Activated naive CD8-positive, alpha-beta T cell treated with anti-CD3 and anti-CD28 coated beads for 36 hours (primary cell): ENCODE results near the gene NOL4L. TPM values are rescaled to one million over a fixed set of nuclear protein-coding genes. Genes with fewer than 3 reads are reported as not detected.

Experiments
- DNase-seq: peaks from one replicate; pipeline ENCODE4 v3.0.0; 2021
- H3K27ac Mint-ChIP-seq: one replicate; pipeline ENCODE4 v1.8.0; 2022; ENCODE audit warnings: mild to moderate bottlenecking, moderate library complexity, mixed read lengths
- H3K27me3 Mint-ChIP-seq: one replicate; pipeline ENCODE4 v1.8.0; 2022; ENCODE audit warnings: mild to moderate bottlenecking, mixed read lengths
- H3K36me3 Mint-ChIP-seq: one replicate; pipeline ENCODE4 v1.8.0; 2021; ENCODE audit warnings: mild to moderate bottlenecking, mixed read lengths
- H3K4me1 Mint-ChIP-seq: one replicate; pipeline ENCODE4 v1.8.0; 2021; ENCODE audit warnings: mixed read lengths
- H3K4me3 Mint-ChIP-seq: one replicate; pipeline ENCODE4 v1.8.0; 2022; ENCODE audit warnings: mild to moderate bottlenecking, moderate library complexity, mixed read lengths
- H3K9me3 Mint-ChIP-seq: one replicate; pipeline ENCODE4 v1.8.0; 2022; ENCODE audit warnings: mixed read lengths
- total RNA-seq, 2 experiments: library from RNA; stranded (reverse); gene quantifications; one replicate each; pipeline ENCODE4 v1.2.3, GENCODE V29; 2021

Gene NOL4L
- total RNA-seq, 2 experiments from 2014 or later, result 15.9 TPM

DNA sequence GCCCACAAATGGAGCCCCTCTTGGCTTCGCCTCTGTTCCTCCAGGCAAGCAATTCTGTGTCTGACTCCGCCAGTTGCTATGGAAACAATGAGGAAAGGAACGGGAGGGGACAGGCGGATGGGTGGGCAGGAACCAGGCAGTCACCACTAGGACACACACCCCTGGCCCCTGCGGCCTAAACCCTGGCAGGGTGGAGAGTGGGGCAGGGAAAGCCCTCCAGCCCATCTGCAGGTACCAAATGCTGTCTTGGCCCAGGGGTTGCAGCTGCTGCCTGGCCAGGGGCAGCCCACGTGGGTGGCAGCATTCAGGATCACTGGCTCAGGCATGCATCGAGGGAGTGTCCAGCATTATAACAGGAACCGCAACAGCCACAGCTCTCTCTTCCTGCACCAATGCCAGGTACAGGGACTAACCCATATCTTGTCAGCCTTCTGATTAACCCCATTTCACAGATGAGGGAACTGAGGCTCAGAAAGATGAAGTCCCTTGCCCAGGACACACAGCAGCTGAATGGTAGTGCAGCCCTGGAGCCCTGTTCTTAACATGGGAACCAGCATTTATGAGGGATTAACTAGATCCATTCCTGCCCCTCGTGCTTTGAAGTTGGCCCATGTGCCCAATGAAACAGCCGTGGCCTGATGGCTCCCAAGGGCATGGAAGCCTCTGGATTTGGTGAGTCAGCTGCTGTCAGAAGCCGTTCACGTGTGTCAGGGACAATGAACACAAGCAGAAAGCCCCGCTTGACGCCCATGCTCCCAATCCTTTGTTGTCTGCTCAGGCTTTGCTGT is 66.3 kb downstream of the NOL4L start:
- Mint-ChIP-seq H3K9me3 (no peaks in the 10 kb centered on the region), H3K36me3 (peaks cover 21% of the 10 kb centered on the region), H3K4me3 (no peak overlapping the region), H3K27ac (no peak overlapping the region), H3K27me3 (no peaks in the 10 kb centered on the region), H3K4me1 (peaks cover 56% of the 10 kb centered on the region)
- DNase-seq, result no peak

DNA sequence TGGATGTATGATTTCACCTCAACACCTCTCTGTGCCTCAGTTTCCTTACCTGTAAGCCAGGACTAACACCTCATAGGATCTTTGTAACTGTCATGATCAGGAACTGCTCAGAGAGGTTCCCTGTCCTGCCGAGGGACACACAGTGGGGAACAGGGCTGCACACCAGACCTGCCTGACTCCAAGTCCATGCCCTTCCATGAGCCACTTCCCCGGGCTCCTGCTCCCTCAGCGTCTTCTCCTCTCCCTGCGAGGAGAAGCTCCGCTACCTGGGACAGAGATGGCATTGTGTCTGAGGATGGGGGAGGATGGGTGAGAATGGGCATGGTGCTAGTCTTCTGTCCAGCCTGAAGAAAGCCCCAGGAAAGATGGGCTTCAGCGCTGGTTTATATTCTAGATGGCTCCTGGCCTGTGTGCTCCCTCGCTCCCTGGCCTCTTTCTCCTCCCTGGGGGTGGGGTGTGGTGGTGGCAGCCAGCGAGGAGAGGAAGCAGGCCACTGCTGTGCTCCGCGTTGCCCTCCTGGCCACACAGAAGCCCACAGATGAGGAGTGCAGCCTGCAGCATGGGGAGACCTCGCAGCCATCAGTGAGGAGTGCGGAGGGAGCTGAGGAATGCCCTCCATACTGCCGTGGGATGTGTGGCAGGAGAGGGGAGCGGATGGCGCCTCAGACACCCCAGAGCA is 67.1 kb downstream of the NOL4L start:
- DNase-seq, result no peak
- Mint-ChIP-seq H3K36me3 (peaks cover 24% of the 10 kb centered on the region), H3K4me1 (peaks cover 56% of the 10 kb centered on the region), H3K27me3 (no peaks in the 10 kb centered on the region), H3K27ac (no peak overlapping the region), H3K4me3 (no peak overlapping the region), H3K9me3 (no peaks in the 10 kb centered on the region)

- H3K4me1 Mint-ChIP-seq, result peaks cover 57% of the 10 kb centered on the region
- H3K36me3 Mint-ChIP-seq, result peaks cover 24% of the 10 kb centered on the region
- H3K27me3 Mint-ChIP-seq, result no peaks in the 10 kb centered on the region
- H3K27ac Mint-ChIP-seq, result no peak overlapping the region
- no peak overlapping the region for H3K4me3 Mint-ChIP-seq
- DNase-seq, result no peak
- H3K9me3 Mint-ChIP-seq, result no peaks in the 10 kb centered on the region
These were observed 67.6 kb downstream of the NOL4L start for GRCh38 chr20:32517518-32517873.

DNA sequence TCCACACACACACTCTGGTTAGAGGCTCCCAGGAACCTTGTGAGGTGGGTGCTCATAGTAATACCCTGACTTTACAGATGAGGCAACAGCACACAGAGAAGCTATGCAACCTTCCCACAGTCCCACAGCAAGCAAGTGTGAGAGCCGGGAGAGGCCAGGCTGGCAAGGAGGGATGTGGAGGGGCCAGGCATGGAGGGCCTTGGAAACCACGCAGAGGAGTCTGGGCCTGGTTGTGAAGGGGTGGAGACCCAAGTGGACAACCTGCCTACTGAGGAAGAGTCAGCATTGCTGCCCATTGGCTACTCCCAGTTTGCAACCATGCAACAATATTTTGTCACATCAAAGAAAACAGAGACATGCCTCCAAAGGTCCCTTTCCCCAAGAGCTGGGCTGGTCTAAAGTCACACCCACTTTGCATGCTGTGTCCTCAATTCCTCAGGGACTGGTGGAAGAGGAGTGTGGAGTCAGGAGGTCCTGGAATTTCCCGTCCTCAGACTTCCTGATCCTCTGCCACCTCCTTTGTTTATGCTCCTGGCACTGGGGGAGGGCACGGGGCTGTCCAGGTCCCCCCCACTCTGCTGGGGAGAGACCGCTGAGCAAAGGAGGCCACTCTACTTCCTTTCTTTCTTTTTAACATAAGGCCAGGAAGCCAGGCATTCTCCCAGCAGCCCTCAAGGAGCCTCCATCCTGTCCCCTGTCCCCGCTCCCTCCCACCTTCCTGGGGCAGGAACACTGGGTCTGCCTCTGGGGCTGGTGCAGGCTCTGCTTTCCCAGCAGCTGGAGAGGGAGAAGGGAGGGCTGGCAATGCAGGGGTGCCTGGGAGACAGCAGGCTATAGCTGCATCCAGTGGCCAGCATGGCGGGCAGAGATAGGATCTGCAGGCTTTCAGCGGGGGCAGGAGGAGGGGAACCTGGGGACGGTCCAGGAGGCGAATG is 68.3 kb downstream of the NOL4L start:
- Mint-ChIP-seq H3K27me3 (no peaks in the 10 kb centered on the region), H3K4me3 (no peak overlapping the region), H3K4me1 (peaks cover 58% of the 10 kb centered on the region), H3K27ac (no peak overlapping the region), H3K36me3 (peaks cover 31% of the 10 kb centered on the region), H3K9me3 (no peaks in the 10 kb centered on the region)
- DNase-seq, result no peak

GRCh38 chr20:32515631-32516101 is 69.5 kb downstream of the NOL4L start:
- Mint-ChIP-seq H3K27ac (peak overlapping the region; percentile 88), H3K9me3 (no peaks in the 10 kb centered on the region), H3K36me3 (peaks cover 36% of the 10 kb centered on the region)

GRCh38 chr20:32514760-32515159 is 70.4 kb downstream of the NOL4L start:
- peaks cover 36% of the 10 kb centered on the region for H3K36me3 Mint-ChIP-seq
- DNase-seq, result no peak
- peak overlapping the region; percentile 88 for H3K27ac Mint-ChIP-seq
- no peaks in the 10 kb centered on the region for H3K27me3 Mint-ChIP-seq
- H3K9me3 Mint-ChIP-seq, result no peaks in the 10 kb centered on the region
- H3K4me3 Mint-ChIP-seq, result peak overlapping the region; percentile 54
- H3K4me1 Mint-ChIP-seq, result peaks cover 69% of the 10 kb centered on the region

More at GRCh38 chr20:32515631-32516101, 69.5 kb downstream of the NOL4L start:
- Mint-ChIP-seq H3K27me3 (no peaks in the 10 kb centered on the region), H3K4me1 (peaks cover 60% of the 10 kb centered on the region), H3K4me3 (no peak overlapping the region)
- DNase-seq, result no peak

- H3K4me1 Mint-ChIP-seq, result peaks cover 83% of the 10 kb centered on the region
- H3K4me3 Mint-ChIP-seq, result peak overlapping the region; percentile 78
- H3K27me3 Mint-ChIP-seq, result no peaks in the 10 kb centered on the region
- no peak for DNase-seq
- H3K9me3 Mint-ChIP-seq, result no peaks in the 10 kb centered on the region
- H3K36me3 Mint-ChIP-seq, result peaks cover 47% of the 10 kb centered on the region
- peak overlapping the region; percentile 88 for H3K27ac Mint-ChIP-seq
These were observed 71.9 kb downstream of the NOL4L start for GRCh38 chr20:32513031-32513866.

DNA sequence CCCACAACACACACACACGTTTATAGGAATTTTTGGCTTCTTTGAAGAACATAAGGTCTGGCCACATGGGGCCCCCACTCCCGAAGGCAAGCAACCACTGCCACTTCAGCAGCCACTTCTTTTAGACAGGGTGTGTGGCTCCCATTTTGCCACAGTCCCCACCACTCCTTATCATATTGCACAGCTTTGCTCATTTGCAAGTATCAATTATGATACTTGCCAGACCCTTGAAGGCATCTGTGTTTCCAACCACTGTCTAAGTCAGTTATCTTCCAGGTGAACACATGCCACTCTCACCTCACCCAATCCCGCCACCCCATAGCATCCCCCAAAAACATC is 73.1 kb downstream of the NOL4L start:
- H3K4me3 Mint-ChIP-seq, result peak overlapping the region; percentile 78
- no peaks in the 10 kb centered on the region for H3K9me3 Mint-ChIP-seq
- peaks cover 93% of the 10 kb centered on the region for H3K4me1 Mint-ChIP-seq
- H3K36me3 Mint-ChIP-seq, result peaks cover 49% of the 10 kb centered on the region
- no peak for DNase-seq
- H3K27me3 Mint-ChIP-seq, result no peaks in the 10 kb centered on the region
- peak overlapping the region; percentile 88 for H3K27ac Mint-ChIP-seq

DNA sequence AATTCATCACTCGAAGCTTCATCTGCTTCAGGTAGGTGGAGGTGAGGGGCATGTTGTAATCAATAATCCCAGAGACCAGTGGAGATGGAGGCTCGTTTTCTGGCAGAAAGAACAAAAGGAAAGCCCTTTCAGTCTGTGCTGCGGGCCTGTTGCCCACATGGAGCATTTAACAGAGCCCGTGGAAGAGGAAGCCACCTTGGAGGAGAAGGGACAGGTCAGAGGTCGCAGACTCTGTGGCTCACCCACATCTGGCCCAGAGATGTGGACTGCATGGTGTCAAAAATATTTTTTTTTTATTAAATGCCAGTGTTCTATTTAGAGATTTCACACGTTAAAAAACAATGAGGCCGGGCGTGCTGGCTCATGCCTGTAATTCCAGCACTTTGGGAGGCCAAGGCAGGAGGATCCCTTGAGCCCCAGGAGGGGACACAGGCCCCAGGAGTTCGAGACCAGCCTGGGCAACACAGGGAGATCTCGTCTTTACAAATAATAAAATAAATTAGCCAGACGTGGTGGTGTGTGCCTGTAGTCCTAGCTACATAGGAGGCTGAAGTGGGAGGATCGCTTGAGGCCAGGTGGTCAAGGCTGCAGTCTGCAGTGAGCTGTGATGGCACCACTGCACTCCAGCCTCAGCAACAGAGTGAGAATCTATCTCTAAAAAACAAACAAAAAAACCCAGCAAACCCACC is 73.6 kb downstream of the NOL4L start:
- Mint-ChIP-seq H3K4me1 (peaks cover 93% of the 10 kb centered on the region), H3K9me3 (no peaks in the 10 kb centered on the region), H3K27me3 (no peaks in the 10 kb centered on the region), H3K4me3 (peak overlapping the region; percentile 78), H3K27ac (peak overlapping the region; percentile 88), H3K36me3 (peaks cover 48% of the 10 kb centered on the region)
- DNase-seq, result no peak

- no peaks in the 10 kb centered on the region for H3K9me3 Mint-ChIP-seq
- peaks cover 47% of the 10 kb centered on the region for H3K36me3 Mint-ChIP-seq
- H3K27ac Mint-ChIP-seq, result peak overlapping the region; percentile 88
- H3K27me3 Mint-ChIP-seq, result no peaks in the 10 kb centered on the region
- peak overlapping the region; percentile 78 for H3K4me3 Mint-ChIP-seq
- DNase-seq, result peak; percentile 42
- peaks cover 89% of the 10 kb centered on the region for H3K4me1 Mint-ChIP-seq
These were observed 74.4 kb downstream of the NOL4L start for GRCh38 chr20:32510601-32511357.

GRCh38 chr20:32510120-32510600 is 75.0 kb downstream of the NOL4L start:
- H3K4me3 Mint-ChIP-seq, result peak overlapping the region; percentile 78
- peaks cover 87% of the 10 kb centered on the region for H3K4me1 Mint-ChIP-seq
- H3K27ac Mint-ChIP-seq, result peak overlapping the region; percentile 88
- H3K36me3 Mint-ChIP-seq, result peaks cover 46% of the 10 kb centered on the region
- H3K27me3 Mint-ChIP-seq, result no peaks in the 10 kb centered on the region
- no peaks in the 10 kb centered on the region for H3K9me3 Mint-ChIP-seq
- DNase-seq, result peak; percentile 44

DNA sequence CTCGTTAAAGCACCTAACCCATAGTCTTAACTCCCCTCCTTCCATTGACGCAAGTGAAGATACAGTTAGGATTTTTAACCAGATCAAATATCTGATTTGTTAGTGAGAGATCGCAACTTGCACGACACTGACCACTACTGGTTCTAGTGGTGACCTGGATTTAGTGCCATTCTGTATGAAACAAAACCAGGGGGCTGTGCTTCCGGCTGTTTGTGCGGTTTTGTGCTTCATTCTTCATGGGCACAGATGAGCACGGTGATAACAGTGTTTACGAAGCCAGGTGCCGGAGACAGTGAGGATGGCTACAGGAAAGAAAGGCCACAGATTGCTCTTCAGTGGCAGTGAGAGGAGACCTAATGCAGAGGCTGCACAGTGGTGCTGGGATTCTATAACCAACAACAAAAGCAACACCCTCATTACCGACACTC is 75.5 kb downstream of the NOL4L start:
- H3K4me1 Mint-ChIP-seq, result peaks cover 87% of the 10 kb centered on the region
- H3K9me3 Mint-ChIP-seq, result no peaks in the 10 kb centered on the region
- DNase-seq, result peak; percentile 60
- H3K36me3 Mint-ChIP-seq, result peaks cover 45% of the 10 kb centered on the region
- peak overlapping the region; percentile 88 for H3K27ac Mint-ChIP-seq
- H3K27me3 Mint-ChIP-seq, result no peaks in the 10 kb centered on the region
- peak overlapping the region; percentile 78 for H3K4me3 Mint-ChIP-seq

- peaks cover 40% of the 10 kb centered on the region for H3K36me3 Mint-ChIP-seq
- H3K4me3 Mint-ChIP-seq, result peak overlapping the region; percentile 40
- DNase-seq, result no peak
- H3K4me1 Mint-ChIP-seq, result peaks cover 79% of the 10 kb centered on the region
- H3K27me3 Mint-ChIP-seq, result no peaks in the 10 kb centered on the region
- H3K9me3 Mint-ChIP-seq, result no peaks in the 10 kb centered on the region
- H3K27ac Mint-ChIP-seq, result peak overlapping the region; percentile 88
These were observed 76.4 kb downstream of the NOL4L start for GRCh38 chr20:32508775-32509119.
